Hematopoietic multipotent progenitor cell treated with erythropoietin and hydrocortisone succinate and interleukin-3 and kit ligand, for 4 days (in vitro differentiated cells): ENCODE measurements around the gene TXN.
"Not testable (repeated sequence)": the region's sequence is repeated elsewhere in the genome, so short reads cannot be mapped to it uniquely, and the experiment has no call there.

Experiments used
- DNase-seq: peaks from one replicate; pipeline ENCODE4 v3.0.0-alpha.2; 2015

Gene TXN

GRCh38 chr9:110257097-110257841, 962 bp upstream of the TXN start:
- DNase-seq: peak; percentile 49

DNA sequence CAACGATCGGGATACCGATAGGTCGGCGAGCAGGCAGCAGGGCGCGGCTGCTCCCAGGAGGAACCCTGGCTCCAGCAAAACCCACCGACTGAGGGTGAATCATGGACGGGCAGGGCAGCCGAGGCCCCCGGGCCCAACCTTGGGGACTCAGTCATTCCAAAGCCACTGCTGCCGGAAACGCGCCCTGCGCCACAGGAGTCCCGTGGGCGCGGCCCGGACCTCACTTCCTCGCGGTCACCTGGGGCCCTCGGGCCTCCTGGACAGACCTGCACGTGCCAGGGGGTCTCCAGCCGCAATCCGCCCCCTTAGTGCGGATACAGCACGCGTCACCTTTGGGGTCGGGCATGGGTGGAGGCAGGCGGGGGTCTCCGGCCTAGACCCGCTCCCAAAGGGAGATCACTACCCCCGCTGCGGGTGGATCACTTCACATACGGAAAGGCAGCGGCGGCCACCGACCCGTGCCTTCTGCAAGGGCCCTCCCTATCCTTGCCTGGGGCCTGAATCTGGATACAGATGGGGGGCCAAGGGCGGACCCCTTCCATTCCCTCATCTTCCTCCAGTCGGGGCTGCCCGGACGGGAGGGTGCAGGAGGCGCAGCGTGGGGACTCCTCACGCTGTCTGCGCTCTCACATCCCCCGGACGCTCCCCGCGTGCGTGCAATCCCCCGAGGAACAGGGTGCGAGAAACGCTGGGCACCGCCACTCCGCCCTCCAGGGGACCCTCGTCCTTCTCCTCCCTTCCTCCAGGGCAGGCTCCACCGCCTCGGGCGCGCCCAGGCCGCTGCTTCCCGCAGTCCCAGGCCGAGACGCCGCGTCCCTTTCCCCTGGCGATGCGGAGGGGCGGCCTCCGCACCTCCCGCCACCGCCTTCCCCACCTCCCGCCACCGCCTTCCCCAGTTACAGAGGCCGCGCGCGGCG, 586 bp downstream of the TXN start:
- peak; percentile 69 for DNase-seq

DNA sequence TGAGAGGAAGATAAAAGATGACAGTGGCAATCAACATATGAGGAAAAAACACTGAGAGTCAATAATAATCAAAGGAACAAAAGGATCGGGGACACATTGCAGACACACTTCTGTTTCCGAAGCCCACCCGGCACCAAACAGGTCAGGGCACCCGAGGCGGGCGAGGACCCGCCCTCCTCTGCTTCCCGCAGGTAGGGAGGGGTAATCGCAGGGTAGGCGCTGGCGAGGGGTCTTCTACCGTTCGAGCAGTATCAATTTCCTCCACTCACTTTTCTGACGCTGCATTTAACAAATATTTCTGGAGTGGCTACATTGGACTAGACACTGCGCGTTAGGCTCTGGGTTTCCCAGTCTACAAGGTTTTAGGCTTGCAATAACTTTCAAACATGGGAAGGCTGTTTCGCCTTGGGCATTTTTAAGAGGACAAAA, 1.3 kb downstream of the TXN start:
- no peak for DNase-seq

DNA sequence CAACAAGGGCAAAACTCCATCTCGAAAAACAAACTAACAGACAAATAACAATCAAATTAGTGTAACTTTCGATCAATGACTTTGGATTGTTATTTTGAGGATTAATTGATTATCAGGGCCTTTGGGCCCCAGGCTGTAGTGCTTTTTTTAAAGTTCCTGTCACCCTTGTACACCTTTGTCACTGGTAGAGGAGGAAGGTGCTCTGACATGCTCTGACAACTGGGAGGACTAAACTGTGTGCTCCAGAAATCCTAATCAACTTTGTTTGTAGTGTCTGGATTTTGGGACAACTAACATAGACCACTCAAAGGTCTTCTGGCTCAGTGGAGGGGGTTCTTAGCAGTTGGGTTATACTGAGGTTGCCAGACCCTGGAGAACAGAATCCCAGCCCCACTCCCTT, 1.8 kb downstream of the TXN start:
- no peak for DNase-seq

DNA sequence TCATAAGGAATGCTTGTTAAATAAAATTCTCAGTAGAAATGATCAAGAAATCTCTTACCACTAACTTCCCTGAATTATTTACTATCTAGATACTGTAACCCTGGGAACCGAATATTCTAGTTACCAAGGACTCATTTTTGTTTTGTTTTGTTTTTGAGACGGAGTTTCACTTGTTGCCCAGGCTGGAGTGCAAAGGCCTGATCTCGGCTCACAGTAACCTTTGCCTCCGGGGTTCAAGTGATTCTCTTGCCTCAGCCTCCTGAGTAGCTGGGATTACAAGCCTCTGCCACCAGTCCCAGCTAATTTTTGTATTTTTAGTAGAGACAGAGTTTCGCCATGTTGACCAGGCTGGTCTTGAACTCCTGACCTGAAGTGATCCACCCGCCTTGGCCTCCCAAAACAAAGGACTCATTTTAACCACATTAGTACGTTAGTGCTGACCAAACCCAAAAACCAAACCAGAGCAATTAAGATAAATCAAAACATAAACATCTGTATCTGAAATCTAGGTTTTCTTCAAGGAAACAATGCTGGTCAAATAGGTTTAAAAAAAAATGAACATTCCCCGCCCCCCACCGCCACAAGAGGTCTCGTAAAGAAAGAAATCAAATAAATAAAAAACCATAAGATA, 3.7 kb downstream of the TXN start:
- DNase-seq: no peak

GRCh38 chr9:110251770-110252169, 4.5 kb downstream of the TXN start:
- not testable (repeated sequence) for DNase-seq

DNA sequence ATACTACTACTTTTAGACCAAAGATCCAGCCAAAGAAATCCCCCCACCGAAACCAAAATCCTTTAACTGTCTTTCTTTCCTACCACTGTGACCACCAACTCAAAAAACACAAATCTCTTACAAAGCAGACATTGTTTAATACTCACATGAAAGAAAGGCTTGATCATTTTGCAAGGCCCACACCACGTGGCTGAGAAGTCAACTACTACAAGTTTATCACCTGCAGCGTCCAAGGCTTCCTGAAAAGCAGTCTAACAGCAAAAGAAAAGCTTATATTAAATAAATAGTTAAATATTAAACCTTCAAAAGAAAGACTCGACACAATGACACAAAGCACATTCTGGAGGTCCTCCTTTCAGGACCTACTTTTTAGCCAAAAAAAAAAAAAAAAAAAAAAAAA, 5.1 kb downstream of the TXN start:
- DNase-seq: no peak

GRCh38 chr9:110249603-110250002, 6.7 kb downstream of the TXN start:
- no peak for DNase-seq

DNA sequence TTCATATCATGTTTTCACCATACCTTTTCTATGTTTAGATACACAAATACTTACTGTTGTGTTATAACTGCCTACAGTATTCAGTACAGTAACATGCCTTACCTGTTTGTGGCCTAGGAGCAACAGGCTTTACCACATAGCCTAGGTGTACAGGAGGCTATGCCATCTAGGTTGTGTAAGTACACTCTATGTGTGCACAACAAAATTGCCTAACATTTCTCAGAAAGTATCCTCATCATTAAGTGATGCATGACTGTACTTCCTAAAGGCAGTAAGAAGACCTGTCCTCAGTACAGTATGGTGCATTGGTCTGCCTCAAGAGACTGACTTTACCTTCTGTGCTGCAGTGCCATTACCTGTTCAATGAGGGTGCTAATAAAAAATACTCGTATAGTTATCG, 7.9 kb downstream of the TXN start:
- DNase-seq: no peak

DNA sequence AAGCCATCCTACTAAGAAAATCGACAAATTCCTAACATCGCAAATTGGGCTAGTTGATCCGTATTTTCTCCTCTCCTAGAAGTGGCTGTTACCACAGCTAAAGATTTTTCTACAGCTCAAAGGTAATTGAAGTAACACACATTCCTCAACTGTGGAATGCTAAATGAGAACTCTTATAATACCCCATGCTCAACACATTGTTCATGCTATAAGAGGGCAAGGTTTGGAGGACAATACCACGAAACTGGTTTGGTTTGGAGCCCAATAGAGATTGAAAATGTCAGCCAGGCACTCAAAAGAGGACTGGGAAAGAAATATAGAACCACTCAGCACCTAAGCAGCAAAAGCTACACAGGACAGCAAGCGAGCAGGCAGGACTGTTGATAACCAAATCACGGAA, 10.1 kb downstream of the TXN start:
- DNase-seq: no peak

- no peak for DNase-seq
Observed at GRCh38 chr9:110244616-110245015, 11.7 kb downstream of the TXN start.

- DNase-seq: no peak
Observed at GRCh38 chr9:110241858-110242321, 14.4 kb downstream of the TXN start.

GRCh38 chr9:110241260-110241857, 14.9 kb downstream of the TXN start:
- no peak for DNase-seq

DNA sequence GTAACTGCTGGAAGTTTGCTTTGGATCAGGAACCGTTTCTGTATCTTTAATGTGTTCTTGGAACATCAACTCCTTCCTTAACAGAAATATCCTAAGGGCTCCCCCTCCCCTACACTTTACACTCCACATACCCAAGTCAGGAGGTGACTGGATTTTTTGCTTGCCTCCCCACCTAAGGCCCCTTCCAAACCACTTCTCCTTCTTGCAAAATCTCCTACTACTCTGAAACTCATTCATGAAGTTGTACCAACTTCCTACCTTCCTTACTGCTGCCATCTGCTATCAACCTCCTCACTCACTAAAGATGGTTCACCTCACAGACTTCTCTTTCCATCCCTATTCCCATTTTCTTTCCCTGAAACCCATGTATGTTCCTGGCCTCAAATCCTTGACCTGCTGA, 16.1 kb downstream of the TXN start:
- no peak for DNase-seq

DNA sequence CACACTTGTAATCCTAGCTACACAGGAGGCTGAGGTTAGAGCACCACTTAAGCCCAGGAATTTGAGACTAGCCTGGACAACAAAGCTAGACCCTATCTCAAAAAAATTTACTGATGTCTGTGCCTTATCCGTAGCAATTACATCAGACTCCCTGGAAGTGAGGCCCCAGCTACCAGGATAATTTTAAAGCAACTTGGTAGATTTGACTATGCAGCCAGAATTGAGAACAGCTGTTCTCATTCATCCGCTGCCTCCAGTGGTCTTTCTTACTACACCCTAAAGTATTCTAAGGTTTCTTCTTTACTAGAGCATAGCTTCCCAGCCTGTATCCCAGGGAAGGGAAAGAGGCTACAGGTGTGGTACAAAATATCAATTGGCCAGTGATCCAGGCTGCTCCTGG, 28.0 kb downstream of the TXN start:
- no peak for DNase-seq

DNA sequence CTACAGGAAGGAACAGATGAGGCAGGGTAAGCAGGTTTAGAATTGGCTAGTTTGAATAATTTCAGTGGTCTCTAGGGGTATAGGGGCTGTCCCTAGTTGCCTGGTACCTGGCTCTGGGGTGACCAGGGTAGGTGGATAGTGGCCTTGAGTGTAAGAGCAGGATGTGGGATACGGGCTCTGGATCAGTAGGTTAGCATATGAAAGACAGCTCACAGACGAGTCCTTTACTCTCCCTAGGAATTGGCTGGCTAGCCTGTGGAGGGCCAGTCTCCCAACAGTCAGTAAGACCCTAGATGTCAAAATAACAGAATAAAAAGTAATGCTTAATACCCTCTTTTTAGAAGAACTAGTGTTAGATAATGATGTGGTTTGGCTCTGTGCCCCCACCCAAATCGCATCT, 31.7 kb downstream of the TXN start:
- no peak for DNase-seq

DNA sequence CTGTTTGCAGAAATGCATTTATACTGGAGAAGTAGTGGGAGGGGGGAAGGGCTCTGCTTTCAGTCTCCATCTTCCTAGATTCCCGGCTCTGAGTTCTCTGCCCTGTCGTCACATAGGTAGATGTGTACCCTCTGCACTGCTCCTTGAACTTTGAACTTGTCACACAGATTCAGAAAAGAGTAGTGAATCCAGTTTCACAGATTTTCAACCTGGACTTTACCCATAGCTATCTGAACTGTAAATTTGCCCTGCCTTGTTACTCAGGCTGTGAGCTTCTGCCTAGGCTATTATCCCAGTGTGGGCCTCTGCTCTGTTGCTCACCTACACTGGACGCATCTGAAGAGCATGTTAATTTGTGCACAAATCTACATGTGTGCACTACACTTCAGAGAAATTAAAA, 35.5 kb downstream of the TXN start:
- no peak for DNase-seq

GRCh38 chr9:110217656-110218099, 38.6 kb downstream of the TXN start:
- peak; percentile 82 for DNase-seq

DNA sequence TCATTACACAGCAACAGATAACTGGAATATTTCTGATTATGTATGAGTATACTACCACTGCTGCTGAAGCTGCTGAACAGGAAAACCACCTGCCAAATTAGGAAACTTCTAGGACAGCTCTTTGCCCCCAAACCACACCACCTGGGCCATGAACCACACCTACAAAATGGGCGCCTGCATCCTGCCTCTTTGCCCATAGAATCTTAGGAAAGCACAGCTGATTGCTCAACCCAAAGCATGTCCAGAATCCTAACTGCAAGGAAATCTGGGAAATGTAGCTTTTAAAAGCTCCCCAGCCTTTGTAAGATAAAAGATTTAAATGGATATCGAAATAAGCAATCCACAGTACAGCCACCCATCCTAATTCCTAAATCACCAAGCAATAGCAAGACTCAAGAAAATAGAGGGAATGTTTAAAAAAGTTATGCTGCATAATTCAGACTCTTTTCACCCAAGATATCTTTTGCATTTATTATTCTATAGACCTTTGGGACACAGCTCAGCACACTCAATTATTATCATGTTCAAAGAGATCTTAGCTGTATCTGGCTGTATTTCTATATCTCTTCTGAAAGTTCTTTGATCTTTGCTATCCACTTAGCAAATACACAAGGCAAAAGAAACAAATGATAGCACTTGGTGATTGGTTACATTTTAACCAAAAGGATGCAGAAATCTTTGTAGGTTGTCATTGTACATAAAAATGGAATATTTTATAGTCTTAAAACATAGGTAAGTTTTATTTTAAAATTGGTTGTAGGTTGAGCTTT, 41.5 kb downstream of the TXN start:
- DNase-seq: no peak

DNA sequence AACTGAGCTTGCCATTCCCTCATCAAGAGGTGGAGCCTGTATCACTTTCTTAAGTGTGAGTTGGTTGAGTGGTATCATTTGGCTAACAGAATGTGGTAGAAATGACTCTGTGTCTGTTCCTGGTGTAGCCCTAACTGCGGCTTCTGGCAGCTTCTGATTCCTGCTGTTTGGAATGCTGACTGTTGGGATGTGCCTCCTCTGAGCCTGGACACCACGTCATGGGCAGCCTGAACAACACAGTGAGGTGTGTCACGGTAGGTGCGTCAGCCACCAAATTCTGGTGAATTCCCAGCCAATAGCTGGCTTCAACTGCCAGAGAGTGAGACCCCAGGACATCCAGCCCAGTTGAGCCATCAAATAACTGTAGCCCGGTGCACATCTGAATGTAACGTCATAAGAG, 42.2 kb downstream of the TXN start:
- DNase-seq: no peak

DNA sequence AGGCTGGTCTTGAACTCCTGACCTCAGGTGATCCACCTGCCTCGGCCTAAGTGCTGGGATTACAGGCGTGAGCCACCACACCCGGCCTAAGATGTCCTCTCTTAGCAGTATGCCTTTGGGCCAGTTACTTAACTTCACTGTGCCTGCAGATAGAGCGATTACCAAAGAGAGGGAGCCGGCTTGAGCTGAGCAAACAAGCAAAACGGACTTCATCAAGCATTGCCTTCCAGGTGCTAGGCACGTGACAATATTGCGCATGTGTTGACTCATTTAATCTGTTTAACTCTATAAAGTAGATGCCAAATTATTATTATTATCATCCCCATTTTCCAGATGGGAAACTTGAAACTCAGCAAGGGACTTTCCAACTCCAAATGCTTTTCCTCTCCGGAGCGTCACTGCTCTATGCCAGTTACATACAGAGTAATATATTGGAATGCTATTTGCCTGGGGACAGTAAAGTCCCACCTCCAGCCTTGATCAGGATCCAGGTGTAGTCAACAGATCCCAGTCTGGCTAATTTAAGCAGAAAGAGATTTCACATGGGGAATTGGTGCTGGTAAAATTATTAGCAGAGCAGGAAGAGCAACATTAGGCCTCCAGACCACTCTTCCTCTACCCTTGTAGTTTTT, 42.8 kb downstream of the TXN start:
- no peak for DNase-seq

DNA sequence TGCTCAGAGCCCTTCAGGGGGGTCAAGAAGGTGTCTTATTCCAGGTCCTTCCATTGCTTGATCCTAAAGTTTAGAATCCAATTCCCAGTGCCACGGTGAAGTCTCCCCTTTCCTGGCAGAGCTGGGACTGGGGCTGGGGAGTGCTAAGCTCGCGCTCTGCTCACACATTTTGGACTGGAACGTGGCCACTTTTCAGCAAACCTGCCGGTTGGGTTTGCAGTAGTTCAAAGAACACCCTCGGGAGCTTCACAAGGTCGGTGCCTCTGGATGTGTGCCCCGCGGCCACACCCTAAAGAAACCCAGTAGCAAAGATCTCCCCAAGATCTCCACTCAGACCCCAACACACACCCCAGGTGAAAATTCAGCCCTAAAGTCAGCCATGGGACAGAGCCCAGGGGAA, 48.3 kb downstream of the TXN start, which contains the start of gene C9orf152:
Gene C9orf152 (minus strand): TSS at position 129 of the 400 bp plus-strand sequence. CDS start 580 bp downstream, outside the sequence.
- DNase-seq: no peak
